Stimulated activated effector memory CD8-positive, alpha-beta T cell treated with anti-CD3 and anti-CD28 coated beads, Interleukin-12 subunit alpha, Interleukin-12 subunit beta, amount 100 ng/mL, for 72 hours (primary cell): ENCODE measurements around the gene CNOT2.
"Not testable (repeated sequence)": the region's sequence is repeated elsewhere in the genome, so short reads cannot be mapped to it uniquely, and the experiment has no call there.

Source experiments
- ATAC-seq: fragments of 150-1000 bp; cut with Tn5 transposase; 2 replicates; pipeline ENCODE4 v1.10.0; 2021
- DNase-seq, 2 donors: peaks; one replicate each; pipeline ENCODE4 v3.0.0; 2021 to 2022; ENCODE audit warnings: low spot score in 2 of 2
- H3K27ac Mint-ChIP-seq: one replicate; pipeline ENCODE4 v1.8.0; 2022; ENCODE audit warnings: mild to moderate bottlenecking, mixed read lengths
- H3K36me3 Mint-ChIP-seq: one replicate; pipeline ENCODE4 v1.8.0; 2022; ENCODE audit warnings: mild to moderate bottlenecking, mixed read lengths
- H3K4me1 Mint-ChIP-seq: one replicate; pipeline ENCODE4 v1.8.0; 2022; ENCODE audit warnings: mixed read lengths
- H3K4me3 Mint-ChIP-seq: one replicate; pipeline ENCODE4 v1.8.0; 2022; ENCODE audit warnings: mild to moderate bottlenecking, mixed read lengths
- H3K9me3 Mint-ChIP-seq: one replicate; pipeline ENCODE4 v1.8.0; 2022; ENCODE audit warnings: mixed read lengths

The CNOT2 gene

GRCh38 chr12:70265132-70265531 lies 21.9 kb downstream of the CNOT2 start:
- ATAC-seq (no peak), DNase-seq (no peak)
- H3K4me3 Mint-ChIP-seq, result no peak overlapping the region
- no peaks in the 10 kb centered on the region for H3K9me3 Mint-ChIP-seq
- H3K36me3 Mint-ChIP-seq, result peaks cover 11% of the 10 kb centered on the region
- H3K4me1 Mint-ChIP-seq, result peaks cover 79% of the 10 kb centered on the region
- peak overlapping the region; percentile 86 for H3K27ac Mint-ChIP-seq

GRCh38 chr12:70267550-70267949 lies 24.3 kb downstream of the CNOT2 start:
- H3K4me3 Mint-ChIP-seq, result no peak overlapping the region
- peaks cover 3% of the 10 kb centered on the region for H3K36me3 Mint-ChIP-seq
- peak; percentile 82 for ATAC-seq
- H3K9me3 Mint-ChIP-seq, result no peaks in the 10 kb centered on the region
- peak overlapping the region; percentile 11 for H3K27ac Mint-ChIP-seq
- peaks cover 74% of the 10 kb centered on the region for H3K4me1 Mint-ChIP-seq
- no peak for DNase-seq

GRCh38 chr12:70268972-70269371 lies 25.7 kb downstream of the CNOT2 start:
- DNase-seq (no peak), ATAC-seq (no peak)
- peaks cover 68% of the 10 kb centered on the region for H3K4me1 Mint-ChIP-seq
- no peaks in the 10 kb centered on the region for H3K9me3 Mint-ChIP-seq
- H3K36me3 Mint-ChIP-seq, result no peaks in the 10 kb centered on the region
- H3K27ac Mint-ChIP-seq, result no peak overlapping the region
- H3K4me3 Mint-ChIP-seq, result no peak overlapping the region

- no peak for ATAC-seq
- Mint-ChIP-seq H3K9me3 (no peaks in the 10 kb centered on the region), H3K4me3 (no peak overlapping the region), H3K27ac (no peak overlapping the region), H3K36me3 (no peaks in the 10 kb centered on the region), H3K4me1 (peaks cover 63% of the 10 kb centered on the region)
- DNase-seq, result no peak
Observed at GRCh38 chr12:70270108-70270507, 26.9 kb downstream of the CNOT2 start.

GRCh38 chr12:70271025-70271424 lies 27.8 kb downstream of the CNOT2 start:
- Mint-ChIP-seq H3K9me3 (no peaks in the 10 kb centered on the region), H3K36me3 (no peaks in the 10 kb centered on the region), H3K4me1 (peaks cover 64% of the 10 kb centered on the region), H3K4me3 (no peak overlapping the region), H3K27ac (no peak overlapping the region)
- ATAC-seq, result no peak
- no peak for DNase-seq

- no peak overlapping the region for H3K27ac Mint-ChIP-seq
Observed at GRCh38 chr12:70272510-70272909, 29.3 kb downstream of the CNOT2 start.

GRCh38 chr12:70275045-70275444 lies 31.8 kb downstream of the CNOT2 start:
- DNase-seq, result no peak
- no peak for ATAC-seq
- H3K4me3 Mint-ChIP-seq, result no peak overlapping the region
- peaks cover 26% of the 10 kb centered on the region for H3K36me3 Mint-ChIP-seq
- H3K4me1 Mint-ChIP-seq, result peaks cover 54% of the 10 kb centered on the region
- H3K9me3 Mint-ChIP-seq, result no peaks in the 10 kb centered on the region
- H3K27ac Mint-ChIP-seq, result peak overlapping the region; percentile 23

More at GRCh38 chr12:70272510-70272909, 29.3 kb downstream of the CNOT2 start:
- Mint-ChIP-seq H3K4me1 (peaks cover 55% of the 10 kb centered on the region), H3K36me3 (peaks cover 3% of the 10 kb centered on the region), H3K9me3 (no peaks in the 10 kb centered on the region), H3K4me3 (no peak overlapping the region)
- ATAC-seq (no peak), DNase-seq (no peak)

GRCh38 chr12:70277973-70278372 lies 34.7 kb downstream of the CNOT2 start:
- no peaks in the 10 kb centered on the region for H3K9me3 Mint-ChIP-seq
- peaks cover 42% of the 10 kb centered on the region for H3K4me1 Mint-ChIP-seq
- H3K4me3 Mint-ChIP-seq, result no peak overlapping the region
- DNase-seq (no peak), ATAC-seq (no peak)
- H3K36me3 Mint-ChIP-seq, result peaks cover 41% of the 10 kb centered on the region
- H3K27ac Mint-ChIP-seq, result peak overlapping the region; percentile 20

- H3K4me1 Mint-ChIP-seq, result peaks cover 44% of the 10 kb centered on the region
- no peak overlapping the region for H3K27ac Mint-ChIP-seq
- ATAC-seq (no peak), DNase-seq (no peak)
- H3K9me3 Mint-ChIP-seq, result no peaks in the 10 kb centered on the region
- no peak overlapping the region for H3K4me3 Mint-ChIP-seq
- peaks cover 51% of the 10 kb centered on the region for H3K36me3 Mint-ChIP-seq
Observed at GRCh38 chr12:70278945-70279344, 35.7 kb downstream of the CNOT2 start.

- Mint-ChIP-seq H3K4me1 (peaks cover 27% of the 10 kb centered on the region), H3K4me3 (no peak overlapping the region), H3K27ac (no peak overlapping the region), H3K9me3 (no peaks in the 10 kb centered on the region), H3K36me3 (peaks cover 81% of the 10 kb centered on the region)
- ATAC-seq (no peak), DNase-seq (no peak)
Observed at GRCh38 chr12:70283232-70283631, 40.0 kb downstream of the CNOT2 start.

GRCh38 chr12:70288817-70289216 lies 45.6 kb downstream of the CNOT2 start:
- no peak for ATAC-seq
- peaks cover 40% of the 10 kb centered on the region for H3K4me1 Mint-ChIP-seq
- peaks cover 79% of the 10 kb centered on the region for H3K36me3 Mint-ChIP-seq
- H3K27ac Mint-ChIP-seq, result no peak overlapping the region
- H3K4me3 Mint-ChIP-seq, result no peak overlapping the region
- H3K9me3 Mint-ChIP-seq, result no peaks in the 10 kb centered on the region
- DNase-seq, result no peak

GRCh38 chr12:70290116-70290515 lies 46.9 kb downstream of the CNOT2 start:
- peaks cover 78% of the 10 kb centered on the region for H3K36me3 Mint-ChIP-seq
- peak overlapping the region; percentile 8 for H3K27ac Mint-ChIP-seq
- H3K4me3 Mint-ChIP-seq, result no peak overlapping the region
- no peak for ATAC-seq
- DNase-seq, result no peak
- H3K4me1 Mint-ChIP-seq, result peaks cover 45% of the 10 kb centered on the region
- H3K9me3 Mint-ChIP-seq, result no peaks in the 10 kb centered on the region

- DNase-seq, result no peak
- H3K4me3 Mint-ChIP-seq, result no peak overlapping the region
- H3K4me1 Mint-ChIP-seq, result peaks cover 42% of the 10 kb centered on the region
- H3K27ac Mint-ChIP-seq, result peak overlapping the region; percentile 8
- peaks cover 67% of the 10 kb centered on the region for H3K36me3 Mint-ChIP-seq
- no peaks in the 10 kb centered on the region for H3K9me3 Mint-ChIP-seq
- ATAC-seq, result peak; percentile 82
Observed at GRCh38 chr12:70292017-70292776, 49.0 kb downstream of the CNOT2 start.

- peak; percentile 88 for ATAC-seq
- Mint-ChIP-seq H3K27ac (peak overlapping the region; percentile 34), H3K4me1 (peaks cover 26% of the 10 kb centered on the region), H3K36me3 (peaks cover 19% of the 10 kb centered on the region)
- not testable (repeated sequence) for H3K9me3 Mint-ChIP-seq, DNase-seq, H3K4me3 Mint-ChIP-seq
Observed at GRCh38 chr12:70304684-70305555, 61.7 kb downstream of the CNOT2 start.

- no peak for ATAC-seq
- no peaks in the 10 kb centered on the region for H3K9me3 Mint-ChIP-seq
- no peak for DNase-seq
- peaks cover 28% of the 10 kb centered on the region for H3K36me3 Mint-ChIP-seq
- no peak overlapping the region for H3K27ac Mint-ChIP-seq
- peaks cover 26% of the 10 kb centered on the region for H3K4me1 Mint-ChIP-seq
- H3K4me3 Mint-ChIP-seq, result no peak overlapping the region
Observed at GRCh38 chr12:70305794-70306193, 62.6 kb downstream of the CNOT2 start.

GRCh38 chr12:70306676-70307075 lies 63.4 kb downstream of the CNOT2 start:
- Mint-ChIP-seq H3K4me3 (no peak overlapping the region), H3K27ac (no peak overlapping the region), H3K4me1 (peaks cover 30% of the 10 kb centered on the region), H3K9me3 (no peaks in the 10 kb centered on the region), H3K36me3 (peaks cover 37% of the 10 kb centered on the region)
- DNase-seq (no peak), ATAC-seq (no peak)
